GM23248 (cell line): ENCODE data around the gene DCST2. TPM values are rescaled to one million over a fixed set of nuclear protein-coding genes. Genes with fewer than 3 reads are reported as not detected.

ENCODE experiments used
- DNase-seq: peaks from one replicate; pipeline ENCODE4 v3.0.0-alpha.2; 2015
- H2AFZ ChIP-seq: fragments of 200-600 bp; sonication (generic); 2 replicates; pipeline ENCODE4 v1.6.1; 2016; ENCODE audit warnings: antibody characterized with exemption
- H3F3A ChIP-seq: fragments of 200-600 bp; sonication (generic); 2 replicates; pipeline ENCODE4 v1.6.1; 2016; ENCODE audit warnings: mild to moderate bottlenecking, antibody characterized with exemption, mixed run types; ENCODE audit not compliant: insufficient read depth
- H3K27ac ChIP-seq: fragments of 200-600 bp; sonication (generic); 2 replicates; pipeline ENCODE4 v1.5.1; 2016; ENCODE audit warnings: mild to moderate bottlenecking
- H3K27me3 ChIP-seq: fragments of 200-600 bp; sonication (generic); replicated peaks from 2 replicates; pipeline ENCODE4 v1.6.1; 2016; ENCODE audit warnings: mild to moderate bottlenecking; ENCODE audit not compliant: insufficient read depth
- H3K36me3 ChIP-seq: fragments of 200-600 bp; sonication (generic); 2 replicates; pipeline ENCODE4 v1.6.1; 2016; ENCODE audit warnings: low read depth, mild to moderate bottlenecking
- H3K4me1 ChIP-seq: fragments of 200-600 bp; sonication (generic); 2 replicates; pipeline ENCODE4 v1.6.1; 2016; ENCODE audit warnings: mild to moderate bottlenecking; ENCODE audit not compliant: insufficient read depth
- H3K4me2 ChIP-seq: fragments of 200-600 bp; sonication (generic); one replicate; pipeline ENCODE4 v1.6.1; 2016; ENCODE audit warnings: mild to moderate bottlenecking; ENCODE audit not compliant: unreplicated experiment
- H3K4me3 ChIP-seq: fragments of 200-600 bp; sonication (generic); 2 replicates; pipeline ENCODE4 v1.5.1; 2016; ENCODE audit warnings: mild to moderate bottlenecking
- H3K79me2 ChIP-seq: fragments of 200-600 bp; sonication (generic); 2 replicates; pipeline ENCODE4 v1.6.1; 2016; ENCODE audit warnings: mild to moderate bottlenecking; ENCODE audit not compliant: insufficient read depth
- H3K9ac ChIP-seq: fragments of 200-600 bp; sonication (generic); 2 replicates; pipeline ENCODE4 v1.6.1; 2016; ENCODE audit warnings: mild to moderate bottlenecking
- H3K9me2 ChIP-seq: fragments of 200-600 bp; sonication (generic); 2 replicates; pipeline ENCODE4 v1.6.1; 2016; ENCODE audit warnings: mixed run types, mild to moderate bottlenecking, moderate library complexity; ENCODE audit not compliant: insufficient read depth
- H3K9me3 ChIP-seq: fragments of 200-600 bp; sonication (generic); one replicate; pipeline ENCODE4 v1.6.1; 2017; ENCODE audit warnings: low read depth
- H4K20me1 ChIP-seq: fragments of 200-600 bp; sonication (generic); 2 replicates; pipeline ENCODE4 v1.6.0; 2016; ENCODE audit not compliant: insufficient read depth
- EZH2 ChIP-seq: fragments of 200-600 bp; sonication (generic); IDR thresholded peaks from 2 replicates; pipeline ENCODE4 v1.6.1; 2018; ENCODE audit warnings: antibody characterized with exemption, mild to moderate bottlenecking; ENCODE audit not compliant: insufficient read depth, poor library complexity, severe bottlenecking
- EZH2phosphoT487 ChIP-seq: fragments of 200-600 bp; sonication (generic); IDR thresholded peaks from 2 replicates; pipeline ENCODE4 v1.6.1; 2018; ENCODE audit warnings: antibody characterized with exemption, moderate library complexity, mild to moderate bottlenecking, low read depth; ENCODE audit not compliant: insufficient read depth
- WGBS, 2 experiments: methylation state at CpG; one replicate each; pipeline ENCODE4 v1.1.6; 2015 to 2017; ENCODE audit warnings: low lambda C conversion rate in 2 of 2, low coverage in 1 of 2; ENCODE audit errors: missing lambda C conversion rate in 2 of 2; 5-methylcytosine and 5-hydroxymethylcytosine counted together
- in situ Hi-C: fragments of 300-500 bp; cut with MboI; formaldehyde crosslinking; loops from 2 replicates; pipeline ENCODE4 v1.15.0; 2020
- polyA plus RNA-seq: library from polyadenylated mRNA; unstranded; fragments of >200 nt; fragmentation: Nextera tagmentation; extraction: Ambion mirVana; gene quantifications from 2 replicates; pipeline ENCODE4 v1.2.1, GENCODE V29; 2016
- total RNA-seq: library from RNA; depleted of rRNA; stranded (reverse); fragments of >200 nt; shearing (Covaris generic); gene quantifications from 2 replicates; pipeline ENCODE4 v1.2.3, GENCODE V29; 2014

Gene DCST2
- total and polyA plus RNA-seq, 2 experiments from 2014 or later, result 0.14 TPM; not detected in 1

DNA sequence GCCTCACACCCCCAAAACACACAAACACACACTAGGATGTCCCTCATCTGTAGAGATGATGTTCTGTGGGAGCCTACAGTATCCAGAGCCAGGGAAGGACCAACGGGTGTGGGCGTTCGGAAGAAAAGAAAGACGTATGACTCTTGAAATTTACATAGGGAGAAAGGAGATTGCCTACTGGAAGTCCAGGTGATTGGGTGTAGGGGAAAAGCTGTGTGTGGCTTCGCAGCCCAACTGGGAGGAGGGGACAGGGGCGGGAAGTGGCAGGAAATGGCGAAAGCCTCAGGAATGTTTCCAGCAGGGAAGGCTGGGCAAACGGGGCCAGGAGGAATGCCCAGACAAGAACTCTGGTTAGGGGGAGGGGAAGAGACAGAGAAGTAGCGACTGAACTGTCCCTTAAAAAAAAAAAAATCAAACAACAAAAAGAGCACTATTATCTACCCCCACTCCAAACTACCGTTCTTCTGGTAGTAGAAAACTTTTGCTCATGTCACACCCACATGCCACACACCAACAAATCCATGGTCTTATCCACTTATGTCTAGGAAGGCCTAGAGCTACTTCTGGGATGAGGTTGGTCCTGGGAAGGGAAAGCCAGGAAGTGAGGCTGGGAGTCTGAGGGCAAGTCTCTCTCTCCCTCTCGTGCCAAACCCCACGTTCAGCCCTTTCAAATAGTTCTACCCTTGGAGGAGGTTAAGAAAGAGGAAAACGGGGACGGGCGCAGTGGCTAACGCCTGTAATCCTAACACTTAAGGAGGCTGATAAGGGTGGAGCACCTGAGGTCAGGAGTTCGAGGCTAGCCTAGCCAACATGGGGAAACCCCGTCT lies 60.9 kb downstream of the DCST2 start:
- Histone ChIP-seq H3F3A (peaks cover 48% of the 10 kb centered on the region), H3K36me3 (peaks cover 5% of the 10 kb centered on the region; the same call in 1 of the 2 replicates), H3K4me2 (peak overlapping the region; percentile 96), H3K9ac (peak overlapping the region; percentile 98), H3K4me1 (peaks cover 41% of the 10 kb centered on the region), H3K27me3 (no peaks in the 10 kb centered on the region), H3K27ac (peak overlapping the region; percentile 99), H3K9me2 (no peaks in the 10 kb centered on the region), H3K4me3 (peak overlapping the region; percentile 82), H3K79me2 (peaks cover 53% of the 10 kb centered on the region), H4K20me1 (no peaks in the 10 kb centered on the region), H2AFZ (0 out of 2 replicates have a peak overlapping the region, but pooled peaks have one; percentile 1), H3K9me3 (no peaks in the 10 kb centered on the region)
- DNase-seq, result peak; percentile 91
- in situ Hi-C loops, result no loop called here
- TF ChIP-seq EZH2, result no peak
- no peak for TF ChIP-seq EZH2phosphoT487
- WGBS, 2 experiments, result 6 to 8% methylated on average over 17 to 18 of the region's 18 CpGs

DNA sequence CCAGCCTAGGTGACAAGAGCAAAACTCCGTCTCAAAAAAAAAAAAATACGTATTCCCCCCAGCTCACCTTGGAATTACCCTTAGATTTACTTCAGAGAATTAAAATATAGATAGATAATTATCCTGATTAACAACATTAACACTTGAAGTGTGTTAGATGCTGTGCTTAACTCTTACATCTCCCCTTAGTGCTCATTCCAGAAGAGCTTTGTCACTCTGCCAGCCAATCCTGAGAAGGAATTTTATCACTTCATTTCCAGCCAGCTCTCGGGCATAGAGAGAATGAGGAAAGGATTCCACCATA lies 61.4 kb downstream of the DCST2 start:
- no peak for DNase-seq
- Histone ChIP-seq H2AFZ (no peak overlapping the region), H3K4me1 (peaks cover 41% of the 10 kb centered on the region), H3K79me2 (peaks cover 53% of the 10 kb centered on the region), H3K27ac (peak overlapping the region; percentile 99), H3K27me3 (no peaks in the 10 kb centered on the region), H4K20me1 (no peaks in the 10 kb centered on the region), H3K4me2 (peak overlapping the region; percentile 96), H3F3A (peaks cover 52% of the 10 kb centered on the region), H3K36me3 (peaks cover 5% of the 10 kb centered on the region; the same call in 1 of the 2 replicates), H3K9me2 (no peaks in the 10 kb centered on the region), H3K9me3 (no peaks in the 10 kb centered on the region), H3K4me3 (peak overlapping the region; percentile 82), H3K9ac (peak overlapping the region; percentile 98)
- in situ Hi-C loops, result no loop called here
- whole genome bisulfite sequencing, 2 experiments, result 57 to 65% methylated on average over 3 of the region's 3 CpGs
- no peak for TF ChIP-seq EZH2phosphoT487
- no peak for TF ChIP-seq EZH2

DNA sequence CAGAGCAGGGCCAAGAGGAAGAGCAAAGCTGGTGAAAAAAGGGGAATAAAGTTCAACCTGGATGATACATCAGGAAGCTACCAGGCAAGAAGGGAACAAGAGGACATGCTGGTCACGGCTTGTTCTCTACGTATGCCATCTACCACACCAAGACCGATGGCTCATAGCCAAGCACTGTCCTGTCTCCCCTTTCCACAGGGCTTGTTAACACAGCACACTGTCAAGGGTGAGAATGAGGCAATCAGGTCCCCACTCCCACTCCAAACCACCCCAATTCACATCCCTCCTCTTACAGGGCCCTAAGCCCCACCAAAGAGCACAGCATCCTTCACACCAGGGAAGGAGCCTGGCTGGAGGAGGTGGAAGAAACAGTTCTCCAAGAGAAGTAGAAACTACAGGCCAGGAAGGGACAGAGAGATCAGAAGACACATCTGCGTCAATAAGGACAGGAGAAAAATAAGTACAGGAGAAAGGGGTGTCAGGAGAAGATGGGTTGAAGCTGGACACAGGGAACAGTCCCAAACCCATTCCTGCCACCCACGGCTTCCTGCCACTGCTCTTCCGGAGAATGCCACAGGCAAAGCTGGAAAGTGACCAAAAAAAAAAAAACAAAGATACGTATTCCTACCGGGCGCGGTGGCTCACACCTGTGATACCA lies 62.1 kb downstream of the DCST2 start:
- Histone ChIP-seq H3F3A (peaks cover 53% of the 10 kb centered on the region), H3K4me2 (peak overlapping the region; percentile 96), H3K9ac (peak overlapping the region; percentile 98), H3K9me3 (no peaks in the 10 kb centered on the region), H3K36me3 (peaks cover 9% of the 10 kb centered on the region; the same call in 1 of the 2 replicates), H3K79me2 (peaks cover 53% of the 10 kb centered on the region), H3K27me3 (no peaks in the 10 kb centered on the region), H3K27ac (peak overlapping the region; percentile 99), H2AFZ (no peak overlapping the region), H3K4me1 (peaks cover 36% of the 10 kb centered on the region), H3K4me3 (peak overlapping the region; percentile 82), H3K9me2 (no peaks in the 10 kb centered on the region), H4K20me1 (no peaks in the 10 kb centered on the region)
- in situ Hi-C loops, result no loop called here
- TF ChIP-seq EZH2phosphoT487 (no peak), EZH2 (no peak)
- DNase-seq, result peak; percentile 73
- WGBS, 2 experiments, result 44 to 47% methylated on average over 10 of the region's 10 CpGs

DNA sequence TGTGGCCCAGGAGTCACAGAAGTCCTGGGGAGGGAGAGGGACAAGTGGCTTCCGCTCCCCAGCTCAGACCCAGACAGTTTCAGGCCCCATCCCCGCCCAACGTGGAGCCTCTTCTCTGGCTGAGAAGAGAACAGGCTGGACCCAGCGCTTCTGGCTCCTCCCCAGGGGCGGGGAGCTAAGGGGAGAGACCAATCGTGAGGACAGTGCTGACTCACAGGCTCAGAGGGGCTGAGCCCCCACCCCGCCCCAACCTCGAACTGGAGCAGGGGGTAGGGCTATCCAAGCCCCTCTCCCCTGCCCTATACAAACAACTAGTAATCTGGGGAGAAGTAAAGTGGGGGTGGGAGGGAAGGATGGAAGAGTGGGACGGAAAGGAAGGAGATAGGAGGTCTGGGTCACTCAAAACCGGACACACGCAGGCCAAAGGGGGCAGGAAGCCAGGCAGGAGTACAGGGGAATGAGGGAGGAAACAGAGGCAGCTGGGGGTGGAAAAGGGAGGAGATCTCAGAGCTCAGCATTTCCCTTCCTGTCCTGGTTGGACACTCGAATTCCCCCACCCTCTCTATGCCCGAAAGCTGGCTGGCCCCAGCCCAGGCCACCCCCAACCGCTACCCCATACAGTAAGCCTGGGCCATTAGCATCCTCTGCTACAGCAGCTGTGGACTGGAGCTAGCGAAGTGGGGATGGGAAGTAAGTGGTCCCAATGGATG lies 62.8 kb downstream of the DCST2 start, which contains the start of gene SHC1:
SHC1 (minus strand) TSS at position 117 of the 710 bp plus-strand sequence. CDS start 221 bp downstream, outside the sequence.
- in situ Hi-C loops, result no loop called here
- H3K4me1 ChIP-seq, result peaks cover 30% of the 10 kb centered on the region
- H3K27me3 ChIP-seq, result no peaks in the 10 kb centered on the region
- peak within 1 kb of the TSS; percentile 98 for H3K9ac ChIP-seq
- peak within 1 kb of the TSS; percentile 99 for H3K27ac ChIP-seq
- H3K9me3 ChIP-seq, result no peaks in the 10 kb centered on the region
- 0 to 2% methylated on average over 7 to 15 of the region's 15 CpGs for WGBS, 2 experiments
- peaks cover 53% of the 10 kb centered on the region for H3F3A ChIP-seq
- H3K9me2 ChIP-seq, result no peaks in the 10 kb centered on the region
- peak within 1 kb of the TSS; percentile 82 for H3K4me3 ChIP-seq
- 0 out of 2 replicates have a peak within 1 kb of the TSS, but pooled peaks have one; percentile 39 for H2AFZ ChIP-seq
- peaks cover 53% of the 10 kb centered on the region for H3K79me2 ChIP-seq
- no peaks in the 10 kb centered on the region for H4K20me1 ChIP-seq
- peak within 1 kb of the TSS; percentile 96 for H3K4me2 ChIP-seq
- H3K36me3 ChIP-seq, result peaks cover 16% of the 10 kb centered on the region; the same call in 1 of the 2 replicates
- TF ChIP-seq EZH2 (no peak), EZH2phosphoT487 (no peak)
- DNase-seq, result peak; percentile 96
